OCI-LY3 (cell line): ENCODE data around the gene NPIPA1.

Source experiments
- CTCF ChIP-seq: fragments of 200-600, 300-600 bp; sonication (generic); IDR thresholded peaks from 2 replicates; pipeline ENCODE4 v1.5.1; 2014; ENCODE audit warnings: antibody characterized with exemption, low read length, low read depth
- EZH2phosphoT487 ChIP-seq: fragments of 200-600 bp; shearing (Covaris generic); IDR thresholded peaks from 2 replicates; pipeline ENCODE4 v1.6.1; 2018; ENCODE audit warnings: antibody characterized with exemption, mixed run types, low read depth

- no peak for TF ChIP-seq CTCF
- TF ChIP-seq EZH2phosphoT487 = no peak
Measured at GRCh38 chr16:14957576-14958322, 20.5 kb downstream of the NPIPA1 start.
